Neuronal stem cell (in vitro differentiated cells): ENCODE measurements around the gene PLEKHA5.

Experiments
- DNase-seq: peaks from one replicate; pipeline ENCODE4 v3.0.0-alpha.2; 2013; ENCODE audit warnings: low spot score
- H2AFZ ChIP-seq: one replicate; pipeline ENCODE4 v1.6.1; 2013; ENCODE audit warnings: mild to moderate bottlenecking, low read length, inconsistent platforms
- H2AK5ac ChIP-seq: 2 replicates; pipeline ENCODE4 v1.6.1; 2013; ENCODE audit warnings: low read depth, mild to moderate bottlenecking, inconsistent platforms, low read length, moderate library complexity, mixed read lengths
- H2BK120ac ChIP-seq: 2 replicates; pipeline ENCODE4 v1.6.1; 2013; ENCODE audit warnings: low read depth, mild to moderate bottlenecking, inconsistent platforms, low read length, moderate library complexity, mixed read lengths
- H2BK12ac ChIP-seq: one replicate; pipeline ENCODE4 v1.6.1; 2013; ENCODE audit warnings: low read length, inconsistent platforms
- H2BK15ac ChIP-seq: 2 replicates; pipeline ENCODE4 v1.6.1; 2013; ENCODE audit warnings: mild to moderate bottlenecking, low read length, inconsistent platforms, mixed read lengths
- H2BK5ac ChIP-seq: one replicate; pipeline ENCODE4 v1.6.1; 2013; ENCODE audit warnings: inconsistent platforms, mild to moderate bottlenecking, low read length, moderate library complexity
- H3K14ac ChIP-seq: one replicate; pipeline ENCODE4 v1.6.1; 2013; ENCODE audit warnings: low read length, inconsistent platforms
- H3K18ac ChIP-seq: 2 replicates; pipeline ENCODE4 v1.6.1; 2013; ENCODE audit warnings: low read length, inconsistent platforms
- H3K23ac ChIP-seq: 2 replicates; pipeline ENCODE4 v1.6.1; 2013; ENCODE audit warnings: low read depth, mild to moderate bottlenecking, mixed read lengths, low read length, inconsistent platforms; ENCODE audit not compliant: poor library complexity
- H3K27ac ChIP-seq: replicated peaks from 3 replicates; pipeline ENCODE4 v1.5.1; 2013; ENCODE audit warnings: low read length, inconsistent platforms
- H3K27me3 ChIP-seq, 3 experiments: 2 replicates each; pipeline ENCODE4 v1.6.1; 2013; ENCODE audit warnings: low read length in 3 of 3, mild to moderate bottlenecking in 2 of 3, inconsistent platforms in 1 of 3, low read depth in 1 of 3, mixed read lengths in 1 of 3, moderate library complexity in 1 of 3; ENCODE audit not compliant: control insufficient read depth in 3 of 3, insufficient read depth in 3 of 3
- H3K36me3 ChIP-seq, 2 donors: replicated peaks in 1 of 2; 2 replicates each; pipeline ENCODE4 v1.6.1; 2013; ENCODE audit warnings: low read length in 2 of 2; ENCODE audit not compliant: control insufficient read depth in 2 of 2, insufficient read depth in 2 of 2
- H3K4ac ChIP-seq: 2 replicates; pipeline ENCODE4 v1.6.1; 2013; ENCODE audit warnings: inconsistent platforms, mild to moderate bottlenecking, low read length, moderate library complexity
- H3K4me1 ChIP-seq, 2 donors: 1 replicate in 1 of 2; 2 replicates in 1 of 2; pipeline ENCODE4 v1.6.1; 2013; ENCODE audit warnings: low read length in 2 of 2, low read depth in 1 of 2; ENCODE audit not compliant: control insufficient read depth in 2 of 2, insufficient read depth in 1 of 2
- H3K4me2 ChIP-seq: one replicate; pipeline ENCODE4 v1.6.1; 2013; ENCODE audit warnings: mild to moderate bottlenecking, low read length, inconsistent platforms; ENCODE audit not compliant: insufficient read depth, poor library complexity, severe bottlenecking
- H3K4me3 ChIP-seq, 2 donors: 2 replicates each; pipeline ENCODE4 v1.5.1; 2013; ENCODE audit warnings: low read length in 2 of 2, mild to moderate bottlenecking in 2 of 2, inconsistent platforms in 1 of 2, moderate library complexity in 1 of 2
- H3K79me1 ChIP-seq: one replicate; pipeline ENCODE4 v1.6.1; 2013; ENCODE audit warnings: low read depth, mild to moderate bottlenecking, inconsistent platforms, low read length, moderate library complexity
- H3K9ac ChIP-seq: one replicate; pipeline ENCODE4 v1.6.1; 2013; ENCODE audit warnings: mild to moderate bottlenecking, low read depth, low read length, inconsistent platforms; ENCODE audit not compliant: poor library complexity
- H3K9me3 ChIP-seq, 2 donors: replicated peaks in 1 of 2; 2 replicates each; pipeline versions ENCODE3 to v1.6.1; 2013; ENCODE audit warnings: low read length in 2 of 2, mild to moderate bottlenecking in 2 of 2, inconsistent platforms in 1 of 2, low read depth in 1 of 2, mixed read lengths in 1 of 2, moderate library complexity in 1 of 2; ENCODE audit not compliant: control insufficient read depth in 2 of 2, insufficient read depth in 1 of 2
- H4K8ac ChIP-seq: one replicate; pipeline ENCODE4 v1.6.1; 2013; ENCODE audit warnings: low read depth, mild to moderate bottlenecking, inconsistent platforms, low read length, moderate library complexity
- H4K91ac ChIP-seq: one replicate; pipeline ENCODE4 v1.6.1; 2013; ENCODE audit warnings: low read length, low read depth, mild to moderate bottlenecking, inconsistent platforms; ENCODE audit not compliant: poor library complexity
- WGBS, 2 donors: extraction: QIAGEN DNeasy Blood & Tissue Kit; methylation state at CpG; one replicate each; pipeline ENCODE4 v1.1.7; 2013; ENCODE audit warnings: missing lambda C conversion rate in 2 of 2, mixed read lengths in 1 of 2; ENCODE audit not compliant: insufficient read length in 2 of 2, insufficient replicate concordance in 1 of 2; ENCODE audit errors: extremely low coverage in 2 of 2; 5-methylcytosine and 5-hydroxymethylcytosine counted together

PLEKHA5 gene

DNA sequence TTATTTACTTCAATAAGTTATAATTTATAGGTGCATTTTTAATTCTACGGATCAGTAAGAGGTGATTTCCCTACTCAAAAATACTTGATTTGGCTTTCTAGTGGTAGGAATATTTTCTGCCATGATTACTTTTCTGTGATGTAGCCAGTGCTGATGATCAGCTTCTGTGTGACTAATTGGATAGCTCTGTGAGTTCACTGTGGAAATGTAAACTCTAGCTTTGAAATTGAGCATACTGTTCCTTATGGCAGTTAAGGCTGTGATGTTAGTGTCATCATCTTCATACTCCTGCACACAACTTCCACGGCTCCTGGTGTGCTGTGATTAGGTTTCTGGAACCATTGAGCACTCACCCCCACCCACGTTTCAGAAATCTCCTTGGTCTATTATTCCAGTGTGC, 48.2 kb downstream of the PLEKHA5 start:
- DNase-seq: no peak
- no peak overlapping the region for H3K23ac ChIP-seq
- H3K27me3 ChIP-seq: no peaks in the 10 kb centered on the region
- H3K27ac ChIP-seq: no peak overlapping the region
- no peak overlapping the region for H4K91ac ChIP-seq
- H3K4me3 ChIP-seq: no peak overlapping the region
- H2AK5ac ChIP-seq: no peak overlapping the region
- H3K4me1 ChIP-seq: peaks cover 0 to 5% of the 10 kb centered on the region in 2 donors
- WGBS, 2 donors: no CpG with 5 or more reads among the region's 3 CpGs
- H3K14ac ChIP-seq: no peak overlapping the region
- no peak overlapping the region for H3K9ac ChIP-seq
- H3K18ac ChIP-seq: no peak overlapping the region
- H3K9me3 ChIP-seq: peaks cover 0 to 2% of the 10 kb centered on the region in 2 donors
- no peak overlapping the region for H2BK12ac ChIP-seq
- no peak overlapping the region for H4K8ac ChIP-seq
- H2BK120ac ChIP-seq: no peak overlapping the region
- no peak overlapping the region for H2BK15ac ChIP-seq
- H2BK5ac ChIP-seq: no peak overlapping the region
- peaks cover 0 to 35% of the 10 kb centered on the region in 2 donors for H3K36me3 ChIP-seq
- H3K4me2 ChIP-seq: no peak overlapping the region
- no peak overlapping the region for H3K4ac ChIP-seq
- H2AFZ ChIP-seq: no peak overlapping the region
- peaks cover 1% of the 10 kb centered on the region for H3K79me1 ChIP-seq

DNA sequence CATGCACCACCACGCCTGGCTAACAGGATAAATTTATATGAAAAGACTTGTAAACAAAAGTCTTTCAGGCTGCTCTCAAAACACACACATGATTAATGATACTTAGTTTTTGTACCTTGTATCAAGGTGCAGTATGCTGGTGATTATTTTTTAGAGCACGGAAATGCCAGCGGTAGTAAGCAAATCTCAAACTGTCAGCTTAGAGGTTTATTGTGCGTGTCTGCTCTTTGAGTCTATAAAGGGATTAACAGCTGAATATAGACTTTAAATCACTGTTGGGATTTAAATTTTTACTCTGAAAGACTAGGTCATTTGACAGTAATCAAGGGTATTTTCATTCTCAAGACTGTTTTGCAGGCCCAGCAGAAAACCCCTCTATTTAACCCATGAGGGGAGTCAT, 50.5 kb downstream of the PLEKHA5 start:
- Histone ChIP-seq H3K4me2 (no peak overlapping the region), H2BK15ac (no peak overlapping the region), H2BK120ac (no peak overlapping the region), H2BK12ac (no peak overlapping the region), H3K9me3 (no peaks in the 10 kb centered on the region), H2AFZ (no peak overlapping the region), H3K79me1 (peaks cover 1% of the 10 kb centered on the region), H3K36me3 (peaks cover 0 to 25% of the 10 kb centered on the region in 2 donors), H3K4me3 (no peak overlapping the region), H3K23ac (no peak overlapping the region), H4K8ac (no peak overlapping the region), H3K14ac (no peak overlapping the region), H3K18ac (no peak overlapping the region), H3K27ac (no peak overlapping the region), H3K9ac (no peak overlapping the region), H2BK5ac (no peak overlapping the region), H4K91ac (no peak overlapping the region), H3K4ac (no peak overlapping the region), H2AK5ac (no peak overlapping the region), H3K27me3 (no peaks in the 10 kb centered on the region), H3K4me1 (peaks cover 0 to 5% of the 10 kb centered on the region in 2 donors)
- DNase-seq: no peak
- no CpG with 5 or more reads among the region's 4 CpGs for WGBS, 2 donors

DNA sequence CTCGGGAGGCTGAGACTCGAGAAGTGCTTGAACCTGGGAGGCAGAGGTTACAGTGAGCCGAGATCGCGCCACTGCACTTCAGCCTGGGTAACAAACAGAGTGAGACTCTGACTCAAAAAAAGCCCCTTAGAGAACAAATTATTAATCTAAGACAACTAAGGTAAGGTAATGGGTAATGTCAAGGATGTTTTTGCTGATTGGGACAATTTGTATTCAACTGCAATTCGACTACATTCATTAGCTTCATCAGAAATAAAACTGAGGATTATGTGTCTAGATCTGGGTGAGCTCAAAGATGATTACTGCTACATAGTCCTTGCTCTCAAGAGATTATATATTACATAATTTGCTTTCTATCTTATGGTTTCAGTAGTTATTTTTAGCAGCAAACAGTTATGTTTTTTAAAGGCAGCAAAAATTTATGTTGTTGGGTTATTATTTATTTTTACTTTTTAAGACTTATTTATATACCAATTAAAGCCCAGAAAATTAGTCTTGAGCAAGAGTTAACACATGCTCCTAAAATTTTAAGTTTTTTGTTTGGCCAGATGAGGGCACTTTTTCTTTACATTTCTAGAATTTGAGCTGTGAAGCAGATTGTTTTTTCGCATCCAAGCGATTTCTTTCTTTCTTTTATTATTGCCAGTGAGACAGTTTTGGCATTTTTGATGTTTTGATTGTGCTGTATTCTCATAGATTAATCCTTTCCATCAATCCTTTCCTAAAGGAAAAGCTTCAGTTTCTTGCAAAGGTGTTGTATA, 52.3 kb downstream of the PLEKHA5 start:
- WGBS, 2 donors: no CpG with 5 or more reads among the region's 8 CpGs
- Histone ChIP-seq H3K23ac (no peak overlapping the region), H4K8ac (no peak overlapping the region), H3K4me1 (peaks cover 0 to 5% of the 10 kb centered on the region in 2 donors), H3K36me3 (peaks cover 0 to 13% of the 10 kb centered on the region in 2 donors), H2BK12ac (no peak overlapping the region), H3K9ac (no peak overlapping the region), H3K14ac (no peak overlapping the region), H2AFZ (no peak overlapping the region), H3K27me3 (no peaks in the 10 kb centered on the region), H3K27ac (no peak overlapping the region), H3K18ac (no peak overlapping the region), H3K4me3 (no peak overlapping the region), H4K91ac (no peak overlapping the region), H2AK5ac (no peak overlapping the region), H3K4ac (no peak overlapping the region), H2BK15ac (no peak overlapping the region), H3K4me2 (no peak overlapping the region), H2BK5ac (no peak overlapping the region), H3K9me3 (no peaks in the 10 kb centered on the region), H2BK120ac (no peak overlapping the region), H3K79me1 (peaks cover 1% of the 10 kb centered on the region)
- DNase-seq: no peak

DNA sequence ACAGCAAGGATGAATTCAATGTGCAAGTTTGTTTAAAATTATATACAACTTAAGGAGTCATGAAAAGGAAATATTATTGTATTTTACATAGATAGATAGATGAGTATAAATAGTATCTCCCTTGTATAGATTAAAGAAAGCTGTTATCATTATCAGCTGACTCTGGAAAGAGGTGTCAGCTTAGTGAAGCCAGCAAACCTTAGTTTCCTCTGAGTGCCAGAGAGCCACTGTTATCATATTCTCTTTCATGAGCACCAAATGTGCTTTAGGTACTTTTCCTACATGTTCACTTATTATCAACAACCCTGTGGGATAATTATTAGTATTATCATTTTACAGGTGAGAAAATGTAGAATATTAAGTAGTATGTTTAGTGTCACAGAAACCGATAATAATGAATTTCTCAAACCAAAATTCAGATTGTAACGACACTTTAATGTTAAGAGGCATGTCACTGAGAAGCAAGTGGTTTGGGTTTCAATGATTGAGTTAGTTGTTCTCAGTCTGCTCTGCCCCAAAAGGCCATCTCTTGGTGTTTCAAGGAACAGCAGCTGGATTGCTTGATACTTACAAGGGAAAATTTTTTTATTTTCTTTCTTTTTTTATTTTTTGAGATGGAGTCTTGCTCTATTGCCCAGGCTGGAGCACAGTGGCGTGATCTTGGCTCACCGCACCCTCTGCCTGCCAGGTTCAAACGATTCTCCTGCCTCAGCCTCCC, 53.7 kb downstream of the PLEKHA5 start:
- DNase-seq: no peak
- WGBS, 2 donors: 100% methylated on average over 1 of the region's 5 CpGs; no CpG with 5 or more reads in 1 of the 2 donors
- no peak overlapping the region for H2AFZ ChIP-seq

More for the DNA sequence above, 53.7 kb downstream of the PLEKHA5 start:
- H3K27ac ChIP-seq: no peak overlapping the region
- H2BK120ac ChIP-seq: no peak overlapping the region
- no peak overlapping the region for H2BK15ac ChIP-seq
- H4K8ac ChIP-seq: no peak overlapping the region
- no peaks in the 10 kb centered on the region for H3K27me3 ChIP-seq
- H3K4me3 ChIP-seq: no peak overlapping the region
- H3K14ac ChIP-seq: no peak overlapping the region
- H3K9ac ChIP-seq: no peak overlapping the region
- H4K91ac ChIP-seq: no peak overlapping the region
- no peak overlapping the region for H2BK5ac ChIP-seq
- H3K18ac ChIP-seq: no peak overlapping the region
- H3K4me2 ChIP-seq: no peak overlapping the region
- H3K4ac ChIP-seq: no peak overlapping the region
- no peaks in the 10 kb centered on the region for H3K4me1 ChIP-seq
- peaks cover 0 to 5% of the 10 kb centered on the region in 2 donors for H3K36me3 ChIP-seq
- no peak overlapping the region for H3K23ac ChIP-seq
- no peak overlapping the region for H2AK5ac ChIP-seq
- no peaks in the 10 kb centered on the region for H3K9me3 ChIP-seq
- H3K79me1 ChIP-seq: peaks cover 1% of the 10 kb centered on the region
- H2BK12ac ChIP-seq: no peak overlapping the region
